Effector memory CD4-positive, alpha-beta T cell (primary cell): ENCODE results near the gene CDC42EP2.

ENCODE experiments used
- DNase-seq, 3 donors: peaks; one replicate each; pipeline ENCODE4 v3.0.0-alpha.2; 2020
- H3K27ac ChIP-seq: 2 replicates; pipeline ENCODE4 v1.7.0; 2013; ENCODE audit warnings: mild to moderate bottlenecking, low read length, moderate library complexity; ENCODE audit not compliant: insufficient read depth, poor library complexity, severe bottlenecking
- H3K27me3 ChIP-seq: replicated peaks from 2 replicates; pipeline ENCODE4 v1.7.0; 2013; ENCODE audit warnings: mild to moderate bottlenecking, low read length; ENCODE audit not compliant: insufficient read depth, control insufficient read depth, poor library complexity, severe bottlenecking
- H3K36me3 ChIP-seq: 2 replicates; pipeline ENCODE4 v1.7.0; 2013; ENCODE audit warnings: mild to moderate bottlenecking, low read length, moderate library complexity; ENCODE audit not compliant: control insufficient read depth, insufficient read depth
- H3K4me1 ChIP-seq: 2 replicates; pipeline ENCODE4 v1.7.0; 2013; ENCODE audit warnings: low read length, mild to moderate bottlenecking; ENCODE audit not compliant: control insufficient read depth, insufficient read depth, poor library complexity, severe bottlenecking
- H3K4me3 ChIP-seq: 2 replicates; pipeline ENCODE4 v1.7.0; 2013; ENCODE audit warnings: low read length, low read depth, mild to moderate bottlenecking; ENCODE audit not compliant: insufficient read depth, poor library complexity, severe bottlenecking
- H3K9me3 ChIP-seq: 2 replicates; pipeline ENCODE4 v1.7.0; 2013; ENCODE audit warnings: mild to moderate bottlenecking, low read length, moderate library complexity; ENCODE audit not compliant: control insufficient read depth

Gene CDC42EP2

GRCh38 chr11:65317025-65317786 is 2.5 kb downstream of the CDC42EP2 start:
- no peaks in the 10 kb centered on the region for H3K36me3 ChIP-seq
- H3K27me3 ChIP-seq = no peaks in the 10 kb centered on the region
- H3K4me3 ChIP-seq = no peak overlapping the region
- H3K4me1 ChIP-seq = peaks cover 14% of the 10 kb centered on the region
- no peak overlapping the region for H3K27ac ChIP-seq
- no peaks in the 10 kb centered on the region for H3K9me3 ChIP-seq
- DNase-seq = no peak

GRCh38 chr11:65320386-65321075 is 5.9 kb downstream of the CDC42EP2 start:
- H3K27me3 ChIP-seq = no peaks in the 10 kb centered on the region
- H3K4me1 ChIP-seq = peaks cover 4% of the 10 kb centered on the region
- H3K27ac ChIP-seq = no peak overlapping the region
- no peaks in the 10 kb centered on the region for H3K36me3 ChIP-seq
- H3K9me3 ChIP-seq = no peaks in the 10 kb centered on the region
- no peak overlapping the region for H3K4me3 ChIP-seq
- no peak for DNase-seq

GRCh38 chr11:65321076-65321475 is 6.4 kb downstream of the CDC42EP2 start:
- DNase-seq = no peak
- no peaks in the 10 kb centered on the region for H3K4me1 ChIP-seq
- no peak overlapping the region for H3K27ac ChIP-seq
- H3K27me3 ChIP-seq = no peaks in the 10 kb centered on the region
- H3K9me3 ChIP-seq = no peaks in the 10 kb centered on the region
- no peaks in the 10 kb centered on the region for H3K36me3 ChIP-seq
- no peak overlapping the region for H3K4me3 ChIP-seq

GRCh38 chr11:65321828-65322485 is 7.3 kb downstream of the CDC42EP2 start:
- Histone ChIP-seq H3K27ac (no peak overlapping the region), H3K4me3 (no peak overlapping the region)

GRCh38 chr11:65323813-65324212 is 9.1 kb downstream of the CDC42EP2 start:
- no peaks in the 10 kb centered on the region for H3K36me3 ChIP-seq
- H3K9me3 ChIP-seq = no peaks in the 10 kb centered on the region
- no peak overlapping the region for H3K4me3 ChIP-seq
- no peaks in the 10 kb centered on the region for H3K4me1 ChIP-seq
- H3K27ac ChIP-seq = no peak overlapping the region
- H3K27me3 ChIP-seq = no peaks in the 10 kb centered on the region
- no peak for DNase-seq

More at GRCh38 chr11:65321828-65322485, 7.3 kb downstream of the CDC42EP2 start:
- Histone ChIP-seq H3K4me1 (no peaks in the 10 kb centered on the region), H3K27me3 (no peaks in the 10 kb centered on the region), H3K9me3 (no peaks in the 10 kb centered on the region), H3K36me3 (no peaks in the 10 kb centered on the region)
- no peak for DNase-seq

GRCh38 chr11:65325435-65325834 is 10.8 kb downstream of the CDC42EP2 start:
- H3K4me3 ChIP-seq = no peak overlapping the region
- DNase-seq = no peak
- H3K36me3 ChIP-seq = no peaks in the 10 kb centered on the region
- no peaks in the 10 kb centered on the region for H3K9me3 ChIP-seq
- H3K27ac ChIP-seq = no peak overlapping the region
- no peaks in the 10 kb centered on the region for H3K27me3 ChIP-seq
- no peaks in the 10 kb centered on the region for H3K4me1 ChIP-seq

- H3K36me3 ChIP-seq = no peaks in the 10 kb centered on the region
- no peak for DNase-seq
- no peak overlapping the region for H3K4me3 ChIP-seq
Observed at GRCh38 chr11:65327021-65327420, 12.4 kb downstream of the CDC42EP2 start.

GRCh38 chr11:65329478-65329877 is 14.8 kb downstream of the CDC42EP2 start:
- Histone ChIP-seq H3K9me3 (no peaks in the 10 kb centered on the region), H3K27me3 (no peaks in the 10 kb centered on the region), H3K4me3 (no peak overlapping the region), H3K4me1 (peaks cover 2% of the 10 kb centered on the region), H3K27ac (no peak overlapping the region), H3K36me3 (no peaks in the 10 kb centered on the region)
- DNase-seq = no peak

More at GRCh38 chr11:65327021-65327420, 12.4 kb downstream of the CDC42EP2 start:
- no peaks in the 10 kb centered on the region for H3K27me3 ChIP-seq
- no peak overlapping the region for H3K27ac ChIP-seq
- no peaks in the 10 kb centered on the region for H3K4me1 ChIP-seq
- H3K9me3 ChIP-seq = no peaks in the 10 kb centered on the region

GRCh38 chr11:65329944-65330403 is 15.3 kb downstream of the CDC42EP2 start:
- Histone ChIP-seq H3K4me3 (no peak overlapping the region), H3K27ac (no peak overlapping the region), H3K4me1 (peaks cover 7% of the 10 kb centered on the region), H3K36me3 (no peaks in the 10 kb centered on the region), H3K9me3 (no peaks in the 10 kb centered on the region), H3K27me3 (no peaks in the 10 kb centered on the region)
- DNase-seq = peak; percentile 46 to 78 (median 62)

GRCh38 chr11:65330544-65330943 is 15.9 kb downstream of the CDC42EP2 start:
- no peaks in the 10 kb centered on the region for H3K27me3 ChIP-seq

More at GRCh38 chr11:65330544-65330943, 15.9 kb downstream of the CDC42EP2 start:
- no peak overlapping the region for H3K4me3 ChIP-seq
- no peak for DNase-seq
- no peak overlapping the region for H3K27ac ChIP-seq
- H3K4me1 ChIP-seq = peaks cover 13% of the 10 kb centered on the region
- no peaks in the 10 kb centered on the region for H3K36me3 ChIP-seq
- H3K9me3 ChIP-seq = no peaks in the 10 kb centered on the region
